Occipital lobe (tissue), 2 donors: ENCODE measurements around the gene MYEF2. TPM values are rescaled to one million over a fixed set of nuclear protein-coding genes. Genes with fewer than 3 reads are reported as not detected.

Source experiments
- DNase-seq: peaks from one replicate; lab custom pipeline; 2025; lab: John Stamatoyannopoulos, UW
- total RNA-seq: library from RNA; depleted of rRNA; stranded (reverse); fragments of >200 nt; gene quantifications from one replicate; pipeline ENCODE4 v1.2.3, GENCODE V29; 2014

Gene MYEF2
- total RNA-seq, 1 donor from 2014 or later: 158 TPM

- DNase-seq: no peak
These were observed 90.3 kb downstream of the MYEF2 start for GRCh38 chr15:48087844-48088243.

GRCh38 chr15:48086576-48086975, 91.5 kb downstream of the MYEF2 start:
- DNase-seq: no peak

- no peak for DNase-seq
These were observed 92.0 kb downstream of the MYEF2 start for GRCh38 chr15:48086133-48086532.

- no peak for DNase-seq
These were observed 92.5 kb downstream of the MYEF2 start for GRCh38 chr15:48085591-48085930.

GRCh38 chr15:48084759-48085590, 93.1 kb downstream of the MYEF2 start:
- no peak for DNase-seq

Other genes starting within 250 kb of the MYEF2 start
- gene SLC24A5, start 57.3 kb downstream of the MYEF2 start, total RNA-seq: not detected
- gene CTXN2, start 13.4 kb upstream of the MYEF2 start, total RNA-seq: 0.16 TPM
- 0.16 TPM for gene SLC12A1, start 28.0 kb upstream of the MYEF2 start, total RNA-seq
- 59.4 TPM for gene DUT, start 153.1 kb upstream of the MYEF2 start, total RNA-seq